HepG2 (cell line): ENCODE data around the gene NECTIN2. TPM values are rescaled to one million over a fixed set of nuclear protein-coding genes. Genes with fewer than 3 reads are reported as not detected.

ENCODE experiments used
- ETV6 ChIP-seq: sonication (generic); formaldehyde crosslinking; conservative IDR thresholded peaks from 2 replicates; pipeline ENCODE4 v1.4.0; 2020; ENCODE audit warnings: missing genetic modification reagents
- FOXM1 ChIP-seq: sonication (generic); formaldehyde crosslinking; IDR thresholded peaks from 2 replicates; pipeline ENCODE4 v1.5.0; 2020; ENCODE audit warnings: missing genetic modification reagents
- GATAD1 ChIP-seq: IDR thresholded peaks from 2 replicates; pipeline ENCODE4 v1.6.1; 2016; ENCODE audit warnings: missing genetic modification reagents, missing compliant biosample characterization
- KDM1A ChIP-seq: IDR thresholded peaks from 2 replicates; pipeline ENCODE4 v1.6.1; 2016; ENCODE audit warnings: missing compliant biosample characterization
- KDM3A ChIP-seq: IDR thresholded peaks from 2 replicates; pipeline ENCODE4 v1.6.1; 2018; ENCODE audit warnings: low read depth, missing compliant biosample characterization
- NR2F2 ChIP-seq: IDR thresholded peaks from 2 replicates; pipeline ENCODE4 v1.6.1; 2012; ENCODE audit warnings: low read depth, inconsistent platforms, borderline replicate concordance
- PHF21A ChIP-seq: sonication (generic); formaldehyde crosslinking; IDR thresholded peaks from 2 replicates; pipeline ENCODE4 v1.5.0; 2020; ENCODE audit warnings: mild to moderate bottlenecking, missing genetic modification reagents
- PPARG ChIP-seq: conservative IDR thresholded peaks from 2 replicates; pipeline ENCODE4 v1.6.1; 2016; ENCODE audit warnings: missing biosample characterization, missing genetic modification reagents
- YY1 ChIP-seq: IDR thresholded peaks from 2 replicates; pipeline ENCODE4 v1.6.1; 2011; ENCODE audit warnings: low read length, low read depth, moderate library complexity, mild to moderate bottlenecking; ENCODE audit not compliant: insufficient read depth, insufficient replicate concordance
- ZNF160 ChIP-seq: sonication (generic); formaldehyde crosslinking; IDR thresholded peaks from 2 replicates; pipeline ENCODE4 v1.8.0; 2022; ENCODE audit warnings: mild to moderate bottlenecking, inconsistent platforms, missing genetic modification reagents
- ZNF207 ChIP-seq: fragments of 450-650 bp; IDR thresholded peaks from 2 replicates; pipeline ENCODE4 v1.6.1; 2016; ENCODE audit warnings: antibody characterized with exemption, borderline replicate concordance
- ZNF333 ChIP-seq: sonication (generic); formaldehyde crosslinking; IDR thresholded peaks from 2 replicates; pipeline ENCODE4 v1.4.0; 2020; ENCODE audit warnings: mild to moderate bottlenecking, missing genetic modification reagents, borderline replicate concordance
- polyA plus RNA-seq, 8 experiments: library from polyadenylated mRNA; depleted of rRNA in 3 of 8; stranded (reverse) in 7 of 8; unstranded in 1 of 8; fragments of >200 nt; fragmentation: Illumina TruSeq in 4 of 8; extraction: Trizol in 4 of 8; gene quantifications; 2 replicates each; pipeline versions ENCODE4 v1.2.1 to v1.2.3, GENCODE V29; 2011 to 2016; ENCODE audit warnings: low read depth in 4 of 8, missing spikeins in 1 of 8, mixed read lengths in 1 of 8; ENCODE audit not compliant: insufficient read depth in 1 of 8
- total RNA-seq, 5 experiments: library from RNA; depleted of rRNA; stranded (reverse); fragments of >200 nt; fragmentation: Illumina TruSeq; extraction: Trizol; gene quantifications; 2 replicates each; pipeline ENCODE4 v1.2.3, GENCODE V29; 2016; ENCODE audit warnings: low read depth in 1 of 5
- TF ChIP-seq, protein P1 (sequence below): sonication (generic); formaldehyde crosslinking; IDR thresholded peaks from 2 replicates; pipeline ENCODE4 v1.4.0; 2020; ENCODE audit warnings: low read depth, mild to moderate bottlenecking, missing genetic modification reagents
- TF ChIP-seq, protein P2 (sequence below): sonication (generic); formaldehyde crosslinking; IDR thresholded peaks from 2 replicates; pipeline ENCODE4 v1.9.0; 2022; ENCODE audit warnings: low read depth, missing genetic modification reagents
- TF ChIP-seq, protein P3 (sequence below): sonication (generic); formaldehyde crosslinking; IDR thresholded peaks from 2 replicates; pipeline ENCODE4 v1.5.0; 2020; ENCODE audit warnings: mild to moderate bottlenecking, missing genetic modification reagents
- TF ChIP-seq, protein P4 (sequence below): sonication (generic); formaldehyde crosslinking; IDR thresholded peaks from 2 replicates; pipeline ENCODE4 v1.9.0; 2021; ENCODE audit warnings: mild to moderate bottlenecking, missing genetic modification reagents
- TF ChIP-seq, protein P5 (sequence below): sonication (generic); formaldehyde crosslinking; IDR thresholded peaks from 2 replicates; pipeline ENCODE4 v1.4.0; 2020; ENCODE audit warnings: missing genetic modification reagents, borderline replicate concordance

NECTIN2 gene
- total and polyA plus RNA-seq, 2 of the 13 experiments (the other 11 are each of a cell fraction or from before 2014, with no cell fraction given) = 75.4 to 114 TPM

DNA sequence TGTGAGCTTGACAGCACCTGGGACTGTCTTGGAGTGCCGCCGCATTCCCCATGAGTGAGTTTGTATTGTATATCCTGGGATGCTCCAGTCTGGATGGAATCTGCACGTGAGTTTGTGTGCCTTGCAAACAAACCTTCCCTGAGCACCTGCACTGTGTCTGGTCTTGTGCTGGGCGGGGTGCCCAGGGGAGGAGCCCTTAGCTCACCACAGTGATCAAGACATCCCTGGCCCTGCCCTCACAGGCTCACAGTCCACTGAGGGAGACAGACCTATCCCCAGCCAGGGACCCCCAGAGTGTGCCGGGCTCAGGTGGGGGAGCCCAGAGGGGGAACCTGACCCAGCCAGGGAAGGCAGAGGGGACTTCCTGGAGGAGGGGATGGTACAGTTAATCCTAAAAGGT is 38.9 kb upstream of the NECTIN2 start (continued):
- TF ChIP-seq, protein P1, sequence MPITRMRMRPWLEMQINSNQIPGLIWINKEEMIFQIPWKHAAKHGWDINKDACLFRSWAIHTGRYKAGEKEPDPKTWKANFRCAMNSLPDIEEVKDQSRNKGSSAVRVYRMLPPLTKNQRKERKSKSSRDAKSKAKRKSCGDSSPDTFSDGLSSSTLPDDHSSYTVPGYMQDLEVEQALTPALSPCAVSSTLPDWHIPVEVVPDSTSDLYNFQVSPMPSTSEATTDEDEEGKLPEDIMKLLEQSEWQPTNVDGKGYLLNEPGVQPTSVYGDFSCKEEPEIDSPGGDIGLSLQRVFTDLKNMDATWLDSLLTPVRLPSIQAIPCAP (CRISPR knock-in tag) = no peak
- TF ChIP-seq NR2F2 (no peak), PHF21A (CRISPR knock-in tag) (0 out of 2 replicates have a peak, but pooled peaks have one; percentile 22), PPARG (CRISPR knock-in tag) (0 out of 2 replicates have a peak, but pooled peaks have one; percentile 48), KDM1A (CRISPR knock-in tag) (peak; percentile 61; the same call in 1 of the 2 replicates), ZNF333 (CRISPR knock-in tag) (no peak), YY1 (no peak), ETV6 (CRISPR knock-in tag) (no peak), ZNF160 (CRISPR knock-in tag) (no peak), GATAD1 (no peak), KDM3A (no peak), FOXM1 (CRISPR knock-in tag) (no peak), ZNF207 (no peak)
- TF ChIP-seq, protein P2, sequence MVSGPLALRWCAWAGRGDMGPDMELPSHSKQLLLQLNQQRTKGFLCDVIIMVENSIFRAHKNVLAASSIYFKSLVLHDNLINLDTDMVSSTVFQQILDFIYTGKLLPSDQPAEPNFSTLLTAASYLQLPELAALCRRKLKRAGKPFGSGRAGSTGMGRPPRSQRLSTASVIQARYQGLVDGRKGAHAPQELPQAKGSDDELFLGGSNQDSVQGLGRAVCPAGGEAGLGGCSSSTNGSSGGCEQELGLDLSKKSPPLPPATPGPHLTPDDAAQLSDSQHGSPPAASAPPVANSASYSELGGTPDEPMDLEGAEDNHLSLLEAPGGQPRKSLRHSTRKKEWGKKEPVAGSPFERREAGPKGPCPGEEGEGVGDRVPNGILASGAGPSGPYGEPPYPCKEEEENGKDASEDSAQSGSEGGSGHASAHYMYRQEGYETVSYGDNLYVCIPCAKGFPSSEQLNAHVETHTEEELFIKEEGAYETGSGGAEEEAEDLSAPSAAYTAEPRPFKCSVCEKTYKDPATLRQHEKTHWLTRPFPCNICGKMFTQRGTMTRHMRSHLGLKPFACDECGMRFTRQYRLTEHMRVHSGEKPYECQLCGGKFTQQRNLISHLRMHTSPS (CRISPR knock-in tag) = no peak
- TF ChIP-seq, protein P3, sequence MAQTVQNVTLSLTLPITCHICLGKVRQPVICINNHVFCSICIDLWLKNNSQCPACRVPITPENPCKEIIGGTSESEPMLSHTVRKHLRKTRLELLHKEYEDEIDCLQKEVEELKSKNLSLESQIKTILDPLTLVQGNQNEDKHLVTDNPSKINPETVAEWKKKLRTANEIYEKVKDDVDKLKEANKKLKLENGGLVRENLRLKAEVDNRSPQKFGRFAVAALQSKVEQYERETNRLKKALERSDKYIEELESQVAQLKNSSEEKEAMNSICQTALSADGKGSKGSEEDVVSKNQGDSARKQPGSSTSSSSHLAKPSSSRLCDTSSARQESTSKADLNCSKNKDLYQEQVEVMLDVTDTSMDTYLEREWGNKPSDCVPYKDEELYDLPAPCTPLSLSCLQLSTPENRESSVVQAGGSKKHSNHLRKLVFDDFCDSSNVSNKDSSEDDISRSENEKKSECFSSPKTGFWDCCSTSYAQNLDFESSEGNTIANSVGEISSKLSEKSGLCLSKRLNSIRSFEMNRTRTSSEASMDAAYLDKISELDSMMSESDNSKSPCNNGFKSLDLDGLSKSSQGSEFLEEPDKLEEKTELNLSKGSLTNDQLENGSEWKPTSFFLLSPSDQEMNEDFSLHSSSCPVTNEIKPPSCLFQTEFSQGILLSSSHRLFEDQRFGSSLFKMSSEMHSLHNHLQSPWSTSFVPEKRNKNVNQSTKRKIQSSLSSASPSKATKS = no peak
- TF ChIP-seq, protein P4, sequence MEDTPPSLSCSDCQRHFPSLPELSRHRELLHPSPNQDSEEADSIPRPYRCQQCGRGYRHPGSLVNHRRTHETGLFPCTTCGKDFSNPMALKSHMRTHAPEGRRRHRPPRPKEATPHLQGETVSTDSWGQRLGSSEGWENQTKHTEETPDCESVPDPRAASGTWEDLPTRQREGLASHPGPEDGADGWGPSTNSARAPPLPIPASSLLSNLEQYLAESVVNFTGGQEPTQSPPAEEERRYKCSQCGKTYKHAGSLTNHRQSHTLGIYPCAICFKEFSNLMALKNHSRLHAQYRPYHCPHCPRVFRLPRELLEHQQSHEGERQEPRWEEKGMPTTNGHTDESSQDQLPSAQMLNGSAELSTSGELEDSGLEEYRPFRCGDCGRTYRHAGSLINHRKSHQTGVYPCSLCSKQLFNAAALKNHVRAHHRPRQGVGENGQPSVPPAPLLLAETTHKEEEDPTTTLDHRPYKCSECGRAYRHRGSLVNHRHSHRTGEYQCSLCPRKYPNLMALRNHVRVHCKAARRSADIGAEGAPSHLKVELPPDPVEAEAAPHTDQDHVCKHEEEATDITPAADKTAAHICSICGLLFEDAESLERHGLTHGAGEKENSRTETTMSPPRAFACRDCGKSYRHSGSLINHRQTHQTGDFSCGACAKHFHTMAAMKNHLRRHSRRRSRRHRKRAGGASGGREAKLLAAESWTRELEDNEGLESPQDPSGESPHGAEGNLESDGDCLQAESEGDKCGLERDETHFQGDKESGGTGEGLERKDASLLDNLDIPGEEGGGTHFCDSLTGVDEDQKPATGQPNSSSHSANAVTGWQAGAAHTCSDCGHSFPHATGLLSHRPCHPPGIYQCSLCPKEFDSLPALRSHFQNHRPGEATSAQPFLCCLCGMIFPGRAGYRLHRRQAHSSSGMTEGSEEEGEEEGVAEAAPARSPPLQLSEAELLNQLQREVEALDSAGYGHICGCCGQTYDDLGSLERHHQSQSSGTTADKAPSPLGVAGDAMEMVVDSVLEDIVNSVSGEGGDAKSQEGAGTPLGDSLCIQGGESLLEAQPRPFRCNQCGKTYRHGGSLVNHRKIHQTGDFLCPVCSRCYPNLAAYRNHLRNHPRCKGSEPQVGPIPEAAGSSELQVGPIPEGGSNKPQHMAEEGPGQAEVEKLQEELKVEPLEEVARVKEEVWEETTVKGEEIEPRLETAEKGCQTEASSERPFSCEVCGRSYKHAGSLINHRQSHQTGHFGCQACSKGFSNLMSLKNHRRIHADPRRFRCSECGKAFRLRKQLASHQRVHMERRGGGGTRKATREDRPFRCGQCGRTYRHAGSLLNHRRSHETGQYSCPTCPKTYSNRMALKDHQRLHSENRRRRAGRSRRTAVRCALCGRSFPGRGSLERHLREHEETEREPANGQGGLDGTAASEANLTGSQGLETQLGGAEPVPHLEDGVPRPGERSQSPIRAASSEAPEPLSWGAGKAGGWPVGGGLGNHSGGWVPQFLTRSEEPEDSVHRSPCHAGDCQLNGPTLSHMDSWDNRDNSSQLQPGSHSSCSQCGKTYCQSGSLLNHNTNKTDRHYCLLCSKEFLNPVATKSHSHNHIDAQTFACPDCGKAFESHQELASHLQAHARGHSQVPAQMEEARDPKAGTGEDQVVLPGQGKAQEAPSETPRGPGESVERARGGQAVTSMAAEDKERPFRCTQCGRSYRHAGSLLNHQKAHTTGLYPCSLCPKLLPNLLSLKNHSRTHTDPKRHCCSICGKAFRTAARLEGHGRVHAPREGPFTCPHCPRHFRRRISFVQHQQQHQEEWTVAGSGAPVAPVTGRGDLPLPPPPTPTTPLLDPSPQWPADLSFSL = peak; percentile 79
- TF ChIP-seq, protein P5, sequence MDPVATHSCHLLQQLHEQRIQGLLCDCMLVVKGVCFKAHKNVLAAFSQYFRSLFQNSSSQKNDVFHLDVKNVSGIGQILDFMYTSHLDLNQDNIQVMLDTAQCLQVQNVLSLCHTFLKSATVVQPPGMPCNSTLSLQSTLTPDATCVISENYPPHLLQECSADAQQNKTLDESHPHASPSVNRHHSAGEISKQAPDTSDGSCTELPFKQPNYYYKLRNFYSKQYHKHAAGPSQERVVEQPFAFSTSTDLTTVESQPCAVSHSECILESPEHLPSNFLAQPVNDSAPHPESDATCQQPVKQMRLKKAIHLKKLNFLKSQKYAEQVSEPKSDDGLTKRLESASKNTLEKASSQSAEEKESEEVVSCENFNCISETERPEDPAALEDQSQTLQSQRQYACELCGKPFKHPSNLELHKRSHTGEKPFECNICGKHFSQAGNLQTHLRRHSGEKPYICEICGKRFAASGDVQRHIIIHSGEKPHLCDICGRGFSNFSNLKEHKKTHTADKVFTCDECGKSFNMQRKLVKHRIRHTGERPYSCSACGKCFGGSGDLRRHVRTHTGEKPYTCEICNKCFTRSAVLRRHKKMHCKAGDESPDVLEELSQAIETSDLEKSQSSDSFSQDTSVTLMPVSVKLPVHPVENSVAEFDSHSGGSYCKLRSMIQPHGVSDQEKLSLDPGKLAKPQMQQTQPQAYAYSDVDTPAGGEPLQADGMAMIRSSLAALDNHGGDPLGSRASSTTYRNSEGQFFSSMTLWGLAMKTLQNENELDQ (CRISPR knock-in tag) = no peak
